ENCODE measurements around the gene POU2AF1. TPM values are rescaled to one million over a fixed set of nuclear protein-coding genes. Genes with fewer than 3 reads are reported as not detected.

Gene POU2AF1
- total RNA-seq, 6 donors from 2014 or later = 1.3 to 42.1 (median 4.0) TPM

DNA sequence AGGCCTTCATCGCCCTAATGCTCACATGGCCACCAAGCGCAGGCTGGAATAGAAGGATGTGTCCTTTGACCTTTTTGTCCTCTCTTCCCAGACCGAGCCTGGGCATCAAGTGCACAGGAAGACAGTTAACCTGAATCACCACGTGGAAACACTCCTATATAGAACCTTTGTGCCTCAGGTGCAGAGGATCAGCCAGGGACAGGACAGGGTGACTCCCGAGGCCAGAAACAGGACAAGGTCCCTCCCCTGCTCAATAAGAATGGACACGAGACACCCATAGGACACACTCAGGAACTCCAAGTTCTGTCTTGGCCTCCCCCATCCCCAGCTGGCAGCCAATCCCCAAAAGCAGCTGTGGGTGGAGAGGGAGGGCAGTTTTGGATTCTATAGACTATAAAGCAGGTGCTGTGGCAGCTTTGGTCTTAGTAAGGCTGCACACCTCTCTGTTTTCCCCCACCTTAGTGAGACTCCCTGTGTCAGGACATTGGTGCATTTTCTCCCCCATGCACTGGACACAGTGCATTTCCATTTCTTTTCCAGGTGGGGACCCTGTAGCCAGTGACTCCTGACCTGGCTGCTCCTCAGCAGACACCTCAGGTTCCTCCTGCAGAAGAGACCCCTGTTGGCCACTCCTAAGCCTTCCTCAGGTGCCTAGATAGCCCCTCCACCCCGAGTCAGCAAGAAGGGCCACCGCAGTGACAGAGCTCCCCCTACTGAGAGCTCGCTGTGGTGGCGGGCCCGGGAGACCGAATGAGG lies 43.6 kb upstream of the POU2AF1 start:
- Histone ChIP-seq H3K4me3 (no peak overlapping the region), H3K27me3 (no peaks in the 10 kb centered on the region), H3K4me1 (peaks cover 11 to 18% (median 16%) of the 10 kb centered on the region in 4 donors), H3K36me3 (no peaks in the 10 kb centered on the region), H3K27ac (no peak overlapping the region), H3K9me3 (no peaks in the 10 kb centered on the region)
- peak; percentile 68 to 75 for ATAC-seq (ENCODE audit: low FRiP score in 2 of 2)
- DNase-seq = peak; percentile 35 to 60
- WGBS, 2 donors = 51 to 70% methylated on average over 10 to 12 of the region's 12 CpGs
- TF ChIP-seq POLR2A (IDR thresholded peaks at IDR 0.05) (no peak), POLR2AphosphoS5 (IDR thresholded peaks at IDR 0.05) (no peak), EP300 (IDR thresholded peaks at IDR 0.05) (no peak)
- TF ChIP-seq, protein P1, sequence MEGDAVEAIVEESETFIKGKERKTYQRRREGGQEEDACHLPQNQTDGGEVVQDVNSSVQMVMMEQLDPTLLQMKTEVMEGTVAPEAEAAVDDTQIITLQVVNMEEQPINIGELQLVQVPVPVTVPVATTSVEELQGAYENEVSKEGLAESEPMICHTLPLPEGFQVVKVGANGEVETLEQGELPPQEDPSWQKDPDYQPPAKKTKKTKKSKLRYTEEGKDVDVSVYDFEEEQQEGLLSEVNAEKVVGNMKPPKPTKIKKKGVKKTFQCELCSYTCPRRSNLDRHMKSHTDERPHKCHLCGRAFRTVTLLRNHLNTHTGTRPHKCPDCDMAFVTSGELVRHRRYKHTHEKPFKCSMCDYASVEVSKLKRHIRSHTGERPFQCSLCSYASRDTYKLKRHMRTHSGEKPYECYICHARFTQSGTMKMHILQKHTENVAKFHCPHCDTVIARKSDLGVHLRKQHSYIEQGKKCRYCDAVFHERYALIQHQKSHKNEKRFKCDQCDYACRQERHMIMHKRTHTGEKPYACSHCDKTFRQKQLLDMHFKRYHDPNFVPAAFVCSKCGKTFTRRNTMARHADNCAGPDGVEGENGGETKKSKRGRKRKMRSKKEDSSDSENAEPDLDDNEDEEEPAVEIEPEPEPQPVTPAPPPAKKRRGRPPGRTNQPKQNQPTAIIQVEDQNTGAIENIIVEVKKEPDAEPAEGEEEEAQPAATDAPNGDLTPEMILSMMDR (IDR thresholded peaks at IDR 0.05) = peak; percentile 27 to 75 (median 62)

DNA sequence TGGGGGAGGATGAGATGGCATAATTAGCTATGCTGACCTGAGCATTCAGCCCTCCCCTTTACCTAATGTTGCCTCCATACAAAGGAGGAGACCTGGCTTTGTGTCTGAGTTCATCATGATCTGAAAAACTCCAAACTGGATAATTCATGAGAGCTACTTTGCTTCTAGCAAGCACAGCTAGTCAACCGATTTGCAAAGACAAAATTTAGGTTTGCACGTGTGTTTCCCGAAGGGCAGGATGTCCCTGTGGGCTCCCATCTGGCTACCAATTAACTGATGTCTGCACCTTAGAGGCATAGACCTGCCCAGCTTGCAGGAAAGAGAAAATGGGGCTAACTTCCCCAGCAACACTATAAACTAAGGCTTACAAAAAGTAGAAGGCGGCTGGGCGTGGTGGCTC lies 42.2 kb upstream of the POU2AF1 start:
- WGBS, 2 donors = 95 to 98% methylated on average over 5 of the region's 5 CpGs
- Histone ChIP-seq H3K4me3 (no peak overlapping the region), H3K4me1 (peaks cover 21 to 28% (median 25%) of the 10 kb centered on the region in 4 donors), H3K36me3 (no peaks in the 10 kb centered on the region), H3K9me3 (no peaks in the 10 kb centered on the region), H3K27ac (no peak overlapping the region), H3K27me3 (no peaks in the 10 kb centered on the region)
- TF ChIP-seq, protein P1 (IDR thresholded peaks at IDR 0.05) = no peak
- DNase-seq (no peak), ATAC-seq (ENCODE audit: low FRiP score in 2 of 2) (no peak)

DNA sequence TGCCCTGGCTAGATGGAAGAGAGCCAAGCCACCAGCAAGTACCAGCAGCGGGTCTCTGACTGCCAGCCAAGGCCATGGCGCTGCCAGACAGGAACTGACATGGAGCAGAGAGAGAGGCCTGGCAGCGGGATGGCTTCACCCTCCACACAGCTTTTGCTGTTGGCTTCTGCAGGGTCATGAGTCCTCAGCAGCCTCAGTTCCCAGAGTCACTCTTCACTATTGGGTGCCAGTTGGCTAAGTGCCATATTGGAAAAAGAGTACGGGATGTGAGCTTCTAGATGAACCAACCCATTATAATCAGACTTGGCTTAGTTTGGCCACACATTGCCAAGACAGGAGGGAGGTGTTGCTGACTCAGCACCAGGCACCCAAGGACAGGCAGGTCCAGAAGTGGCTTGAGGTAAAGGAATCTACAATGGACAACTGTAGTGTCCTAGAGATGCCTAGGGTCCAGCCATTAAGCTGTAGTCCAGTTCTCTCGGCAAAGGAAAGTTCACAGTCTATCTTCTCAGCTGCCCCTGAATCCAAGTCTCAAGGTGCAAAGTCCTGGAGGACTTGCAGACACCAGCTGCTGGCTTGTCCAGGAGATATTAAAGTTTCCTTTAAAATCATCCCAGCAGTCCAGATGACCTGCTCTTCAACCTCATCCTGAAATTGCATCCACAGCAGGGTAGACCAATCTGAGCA lies 40.7 kb upstream of the POU2AF1 start:
- Histone ChIP-seq H3K9me3 (no peaks in the 10 kb centered on the region), H3K27ac (no peak overlapping the region), H3K27me3 (no peaks in the 10 kb centered on the region), H3K4me1 (peaks cover 21 to 28% (median 25%) of the 10 kb centered on the region in 4 donors), H3K4me3 (no peak overlapping the region), H3K36me3 (no peaks in the 10 kb centered on the region)
- DNase-seq (peak in 1 of 2 donors; percentile 35), ATAC-seq (ENCODE audit: low FRiP score in 2 of 2) (no peak)
- 67 to 80% methylated on average over 2 to 5 of the region's 5 CpGs for WGBS, 2 donors
- TF ChIP-seq EP300 (IDR thresholded peaks at IDR 0.05) = no peak
- no peak for TF ChIP-seq POLR2A (IDR thresholded peaks at IDR 0.05)
- TF ChIP-seq POLR2AphosphoS5 (IDR thresholded peaks at IDR 0.05) = no peak
- TF ChIP-seq, protein P1 (IDR thresholded peaks at IDR 0.05) = no peak

DNA sequence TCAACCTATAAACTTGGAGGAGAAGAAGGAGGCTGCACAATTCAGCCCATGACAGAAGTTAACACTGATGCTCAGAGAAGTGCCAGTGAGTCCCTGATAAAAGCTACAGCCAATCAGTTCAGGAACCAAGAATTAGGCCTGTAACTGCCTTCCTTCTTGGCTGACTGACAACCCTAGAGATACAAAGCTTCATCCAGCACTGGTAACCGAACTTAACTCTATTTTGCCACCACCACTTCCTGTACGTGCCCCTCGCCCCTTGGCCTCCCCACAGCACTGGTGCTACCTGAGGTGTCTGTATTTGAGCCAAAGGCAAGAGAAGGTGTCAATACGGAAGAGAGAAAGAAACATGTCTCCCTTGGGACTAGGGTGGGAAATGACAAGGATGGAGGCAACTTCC lies 40.1 kb upstream of the POU2AF1 start:
- Histone ChIP-seq H3K27ac (no peak overlapping the region), H3K9me3 (no peaks in the 10 kb centered on the region), H3K27me3 (no peaks in the 10 kb centered on the region), H3K4me1 (peaks cover 21 to 28% (median 25%) of the 10 kb centered on the region in 4 donors), H3K36me3 (no peaks in the 10 kb centered on the region), H3K4me3 (no peak overlapping the region)
- no peak for TF ChIP-seq EP300 (IDR thresholded peaks at IDR 0.05)
- TF ChIP-seq POLR2AphosphoS5 (IDR thresholded peaks at IDR 0.05) = no peak
- TF ChIP-seq, protein P1 (IDR thresholded peaks at IDR 0.05) = no peak
- no peak for TF ChIP-seq POLR2A (IDR thresholded peaks at IDR 0.05)
- DNase-seq (no peak), ATAC-seq (ENCODE audit: low FRiP score in 2 of 2) (no peak)
- WGBS, 2 donors = 77 to 86% methylated on average over 4 of the region's 4 CpGs
